ENCODE measurements around the gene FHIT.

Gene FHIT

GRCh38 chr3:60870396-60870795 lies 380.9 kb downstream of the FHIT start:
- in situ Hi-C loops (cut with MboI; ENCODE audit: low sequenced_read_pairs) = no loop called here

DNA sequence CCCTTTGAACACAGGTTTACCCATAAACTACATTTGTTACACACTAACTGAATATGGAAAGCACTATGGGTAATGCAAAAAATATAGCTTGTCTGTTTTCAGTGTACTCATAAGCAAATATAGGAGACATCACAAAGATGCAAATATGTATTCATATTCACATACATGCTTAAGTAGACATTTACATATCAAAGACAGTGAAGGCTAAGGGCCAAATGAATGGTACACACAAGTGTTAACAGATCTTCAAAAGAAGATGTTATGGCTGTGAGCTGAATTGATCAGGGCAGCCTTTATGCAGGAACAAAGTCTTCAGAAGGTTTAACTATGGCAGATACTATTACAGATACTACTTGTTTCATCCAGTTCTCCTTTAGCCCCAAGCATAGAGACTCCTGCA lies 384.1 kb downstream of the FHIT start:
- in situ Hi-C loops (cut with MboI; ENCODE audit: low sequenced_read_pairs) = no loop called here

- in situ Hi-C loops (cut with MboI; ENCODE audit: low sequenced_read_pairs) = no loop called here
Observed at GRCh38 chr3:60856257-60857046, 394.8 kb downstream of the FHIT start.

DNA sequence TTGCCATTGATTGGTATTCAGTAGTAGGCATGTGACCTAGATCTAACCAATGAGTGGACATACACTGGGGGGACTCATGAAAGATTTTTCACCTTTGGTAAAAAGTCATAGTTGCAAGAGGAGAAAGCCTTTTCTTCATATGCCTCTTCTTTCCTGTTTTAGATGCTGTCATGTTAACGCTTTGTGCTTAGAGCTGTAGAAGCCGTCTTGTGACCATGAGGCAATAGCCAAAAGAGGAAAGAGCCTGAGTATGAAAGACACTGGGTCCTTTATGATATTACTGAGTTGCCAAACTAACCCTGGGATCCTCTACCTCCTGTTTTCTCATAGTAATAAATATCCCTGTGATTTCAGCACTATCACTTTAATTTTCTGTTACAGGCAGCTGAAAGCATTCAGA lies 396.0 kb downstream of the FHIT start:
- in situ Hi-C loops (cut with MboI; ENCODE audit: low sequenced_read_pairs) = no loop called here

- in situ Hi-C loops (cut with MboI; ENCODE audit: low sequenced_read_pairs) = no loop called here
Observed at GRCh38 chr3:60854791-60855190, 396.5 kb downstream of the FHIT start.

GRCh38 chr3:60847791-60848190 lies 403.5 kb downstream of the FHIT start:
- in situ Hi-C loops (cut with MboI; ENCODE audit: low sequenced_read_pairs) = no loop called here

DNA sequence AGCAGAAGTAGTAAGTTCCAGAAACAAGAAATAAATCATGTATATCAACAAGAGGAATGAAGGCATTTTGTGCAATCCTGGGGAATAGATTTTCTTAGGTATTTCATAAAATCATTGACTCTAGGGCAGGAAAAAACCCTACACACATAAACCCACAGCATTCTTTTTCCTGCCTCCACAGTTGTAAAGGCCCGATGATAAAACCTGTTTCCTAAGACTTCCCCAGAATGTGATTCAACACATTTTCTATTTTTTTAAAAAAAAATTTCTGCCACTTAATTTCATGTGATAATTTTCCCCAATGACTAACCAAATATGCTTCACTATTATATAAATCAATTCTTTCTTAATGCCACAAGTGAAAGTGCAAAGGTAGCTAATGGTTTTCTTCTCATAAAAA lies 407.0 kb downstream of the FHIT start:
- in situ Hi-C loops (cut with MboI; ENCODE audit: low sequenced_read_pairs) = no loop called here

- in situ Hi-C loops (cut with MboI; ENCODE audit: low sequenced_read_pairs) = no loop called here
Observed at GRCh38 chr3:60841355-60841754, 409.9 kb downstream of the FHIT start.

GRCh38 chr3:60839246-60839645 lies 412.0 kb downstream of the FHIT start:
- in situ Hi-C loops (cut with MboI; ENCODE audit: low sequenced_read_pairs) = no loop called here

DNA sequence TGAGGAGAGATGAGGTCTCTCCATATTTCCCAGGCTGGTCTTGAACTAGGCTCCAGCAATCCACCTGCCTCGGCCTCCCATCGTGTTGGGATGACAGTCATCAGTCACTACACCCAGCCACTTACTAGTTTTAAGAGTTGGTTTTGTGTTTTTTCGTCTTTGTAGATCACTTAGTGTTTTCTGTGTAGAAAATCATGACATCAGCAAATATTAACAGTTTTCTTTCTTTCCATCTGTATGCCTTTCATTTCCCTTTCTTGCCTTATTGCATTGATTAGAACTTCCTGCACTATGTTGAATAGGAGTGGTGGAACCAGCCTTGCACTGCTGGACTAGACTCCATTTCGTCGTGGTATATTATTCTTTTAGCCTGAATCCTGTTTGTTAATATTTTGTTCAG lies 415.5 kb downstream of the FHIT start:
- in situ Hi-C loops (cut with MboI; ENCODE audit: low sequenced_read_pairs) = no loop called here

GRCh38 chr3:60829058-60829457 lies 422.2 kb downstream of the FHIT start:
- in situ Hi-C loops (cut with MboI; ENCODE audit: low sequenced_read_pairs) = no loop called here

DNA sequence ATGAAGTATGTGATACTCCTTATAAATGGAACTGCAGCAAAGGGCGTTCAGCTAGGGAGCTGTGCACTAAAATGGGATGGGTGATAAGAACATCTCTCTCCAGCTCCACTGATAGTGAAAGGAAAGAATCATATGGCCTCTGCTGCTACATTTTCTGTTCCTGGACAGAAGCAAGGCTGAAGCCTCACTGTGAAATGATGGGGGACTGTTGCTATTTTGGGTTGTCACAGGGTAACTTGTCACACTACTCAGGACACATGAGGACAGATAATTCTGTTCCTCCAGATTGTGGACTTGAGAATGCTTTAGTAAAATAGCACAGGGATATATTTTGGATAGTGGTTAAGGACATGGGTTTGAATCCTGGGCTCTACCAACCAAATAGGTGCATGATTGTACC lies 423.6 kb downstream of the FHIT start:
- in situ Hi-C loops (cut with MboI; ENCODE audit: low sequenced_read_pairs) = no loop called here

DNA sequence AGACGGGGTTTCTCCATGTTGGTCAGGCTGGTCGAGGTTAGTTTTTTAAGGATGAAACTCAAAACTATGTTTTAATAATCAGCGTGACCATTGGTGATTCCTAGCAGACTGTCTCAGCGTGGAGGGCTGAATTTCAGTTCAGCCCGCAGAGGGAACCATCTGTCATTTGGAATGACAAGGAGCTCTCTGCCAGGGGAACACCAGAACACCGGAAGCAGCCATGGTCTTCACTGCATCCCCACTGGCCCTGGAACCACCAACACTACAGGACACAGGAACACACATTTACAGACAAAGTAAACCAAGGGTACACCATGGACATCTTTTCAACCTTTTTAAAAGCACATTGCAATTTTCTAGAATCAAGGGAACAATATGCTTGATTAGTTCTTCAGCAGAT lies 424.7 kb downstream of the FHIT start:
- in situ Hi-C loops (cut with MboI; ENCODE audit: low sequenced_read_pairs) = no loop called here

DNA sequence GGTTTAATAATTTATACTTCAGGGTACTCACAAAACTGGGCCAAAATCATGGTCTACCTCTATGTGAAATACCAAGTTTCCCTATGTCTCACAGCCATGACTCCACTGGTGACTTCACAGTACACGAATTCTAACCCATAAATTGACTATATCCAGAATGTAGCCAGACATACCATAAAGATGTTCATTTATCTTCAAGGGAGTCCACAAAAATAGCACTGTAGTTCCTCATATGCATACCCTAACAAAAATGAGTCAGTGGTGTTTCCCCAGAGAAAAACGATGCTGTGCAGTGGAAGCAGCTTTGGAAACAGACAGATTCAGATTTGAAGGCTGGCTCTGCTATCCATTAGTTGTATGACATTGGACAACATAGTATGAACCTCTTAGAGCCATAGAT lies 438.8 kb downstream of the FHIT start:
- in situ Hi-C loops (cut with MboI; ENCODE audit: low sequenced_read_pairs) = no loop called here

- in situ Hi-C loops (cut with MboI; ENCODE audit: low sequenced_read_pairs) = no loop called here
Observed at GRCh38 chr3:60810881-60811280, 440.4 kb downstream of the FHIT start.

GRCh38 chr3:60809857-60810610 lies 441.2 kb downstream of the FHIT start:
- in situ Hi-C loops (cut with MboI; ENCODE audit: low sequenced_read_pairs) = no loop called here

DNA sequence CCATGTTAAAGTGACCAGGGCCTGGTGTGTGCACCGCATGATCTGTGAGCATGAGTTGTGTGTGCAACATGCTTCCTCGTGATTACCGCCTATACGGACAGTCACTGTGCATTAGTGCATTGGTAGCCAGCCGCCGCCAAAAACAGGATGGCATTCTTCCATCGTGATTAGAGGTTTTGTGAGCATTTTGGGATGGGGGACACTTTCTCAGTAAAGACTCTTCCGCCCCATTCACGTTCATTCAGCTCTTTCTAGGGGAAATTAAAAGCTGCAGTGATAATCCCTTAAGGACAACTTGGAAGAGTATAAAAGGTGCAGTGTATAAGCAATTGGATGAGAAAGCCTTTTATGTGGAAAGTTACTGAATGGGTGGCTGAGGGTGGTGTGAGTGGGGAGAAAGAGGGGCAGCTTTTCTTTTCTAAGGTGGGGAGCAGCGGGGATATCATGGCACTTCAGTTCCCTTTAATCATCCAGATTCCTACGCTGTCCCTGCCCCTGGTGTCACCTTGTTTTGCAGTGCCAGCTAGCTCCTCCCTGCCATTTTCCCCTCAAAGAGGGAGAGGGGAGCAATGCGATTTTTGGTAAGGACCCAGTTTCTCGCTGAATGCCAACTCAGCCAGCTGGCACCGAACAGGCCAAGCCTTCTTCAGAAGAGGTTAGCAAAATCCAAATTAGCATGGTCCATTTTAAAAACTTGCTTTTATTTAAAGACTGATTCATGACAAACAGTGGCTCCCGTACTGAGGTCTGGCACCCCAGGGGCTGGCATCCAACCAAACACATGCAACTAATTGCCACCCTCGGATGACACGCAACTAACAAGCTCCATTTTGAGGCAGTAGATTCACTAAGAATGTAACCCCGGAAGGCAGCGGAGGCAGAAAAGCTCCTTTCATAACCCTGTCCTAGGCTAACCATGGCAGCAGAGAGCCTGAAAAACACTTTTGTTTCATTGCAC lies 447.8 kb downstream of the FHIT start:
- in situ Hi-C loops (cut with MboI; ENCODE audit: low sequenced_read_pairs) = no loop called here

GRCh38 chr3:60801307-60801706 lies 449.9 kb downstream of the FHIT start:
- in situ Hi-C loops (cut with MboI; ENCODE audit: low sequenced_read_pairs) = no loop called here

GRCh38 chr3:60798456-60798855 lies 452.8 kb downstream of the FHIT start:
- in situ Hi-C loops (cut with MboI; ENCODE audit: low sequenced_read_pairs) = no loop called here

GRCh38 chr3:60792249-60792852 lies 458.9 kb downstream of the FHIT start:
- in situ Hi-C loops (cut with MboI; ENCODE audit: low sequenced_read_pairs) = no loop called here

GRCh38 chr3:60788185-60788584 lies 463.1 kb downstream of the FHIT start:
- in situ Hi-C loops (cut with MboI; ENCODE audit: low sequenced_read_pairs) = no loop called here

Measured in HL-60/S4 treated with phorbol 12-myristate 13-acetate at 8.2 ng/mL for 4 days and 3 days (cell line).